LNCAP (cell line): Measurements from ENCODE around the gene GPC6.

Experiments
- CTCF ChIP-seq: fragments of 450-650 bp; IDR thresholded peaks from 2 replicates; pipeline ENCODE4 v1.5.1; 2017; ENCODE audit warnings: mild to moderate bottlenecking

GPC6 gene

GRCh38 chr13:93293710-93294109 is 67.1 kb downstream of the GPC6 start:
- TF ChIP-seq CTCF: no peak

- no peak for TF ChIP-seq CTCF
Observed at GRCh38 chr13:93296584-93296983, 70.0 kb downstream of the GPC6 start.

- no peak for TF ChIP-seq CTCF
Observed at GRCh38 chr13:93298713-93299112, 72.1 kb downstream of the GPC6 start.

- no peak for TF ChIP-seq CTCF
Observed at GRCh38 chr13:93304134-93304533, 77.5 kb downstream of the GPC6 start.

GRCh38 chr13:93304868-93305613 is 78.4 kb downstream of the GPC6 start:
- TF ChIP-seq CTCF: no peak

GRCh38 chr13:93305886-93306285 is 79.3 kb downstream of the GPC6 start:
- no peak for TF ChIP-seq CTCF

- TF ChIP-seq CTCF: no peak
Observed at GRCh38 chr13:93307136-93307535, 80.5 kb downstream of the GPC6 start.

- no peak for TF ChIP-seq CTCF
Observed at GRCh38 chr13:93307651-93308050, 81.0 kb downstream of the GPC6 start.
